DMS153 treated with DMSO at 0.1 percent for 48 hours (cell line): ENCODE data around the gene PPIL1.

Experiments
- DNase-seq: peaks from one replicate; lab custom pipeline; 2025; ENCODE audit not compliant: unreplicated experiment; lab: John Stamatoyannopoulos, UW

PPIL1 gene

DNA sequence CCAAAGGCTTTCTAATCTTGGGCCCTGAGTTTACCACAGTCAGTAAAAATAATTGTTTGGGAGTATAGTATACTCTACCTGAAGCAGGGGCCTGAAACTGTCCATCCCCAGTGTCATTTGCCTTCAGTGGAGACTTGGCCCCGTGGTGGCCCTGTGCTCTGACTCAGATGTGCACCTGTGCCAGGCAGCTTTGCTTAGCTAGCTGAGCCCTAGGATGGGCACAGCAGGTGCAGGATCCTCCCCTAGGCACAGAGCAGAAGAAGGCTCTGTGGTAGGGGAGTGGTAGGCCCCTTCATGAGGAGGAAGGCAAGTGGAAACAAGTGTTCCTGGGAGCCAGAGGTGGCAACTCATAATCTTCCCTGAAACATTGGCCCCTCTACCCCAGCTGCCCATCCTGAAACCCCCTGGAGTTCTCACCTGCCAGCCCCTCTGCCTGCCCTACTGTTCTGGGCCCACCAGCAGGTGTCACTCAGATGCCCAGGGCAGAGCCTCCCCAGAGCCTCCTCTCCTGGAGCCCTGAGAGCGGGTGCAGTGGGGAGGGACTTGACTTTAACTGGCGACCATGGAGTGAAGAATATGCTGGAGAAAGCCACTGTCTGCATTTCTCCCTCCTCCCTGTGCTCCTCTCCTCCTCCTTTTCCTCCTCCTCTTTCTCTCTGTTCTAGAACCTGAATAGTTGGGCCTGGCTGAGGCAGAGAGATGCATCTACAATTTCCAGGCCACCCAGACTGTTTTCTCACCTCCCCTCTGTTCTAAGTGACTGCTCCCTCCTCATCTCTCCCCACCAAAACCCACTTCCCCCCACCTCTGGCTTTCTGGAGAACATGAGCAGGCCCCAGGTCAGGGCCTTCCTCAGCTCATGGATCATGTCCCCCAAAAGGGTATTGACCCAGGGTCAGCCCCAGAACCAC, 38.2 kb downstream of the PPIL1 start:
- DNase-seq: no peak

DNA sequence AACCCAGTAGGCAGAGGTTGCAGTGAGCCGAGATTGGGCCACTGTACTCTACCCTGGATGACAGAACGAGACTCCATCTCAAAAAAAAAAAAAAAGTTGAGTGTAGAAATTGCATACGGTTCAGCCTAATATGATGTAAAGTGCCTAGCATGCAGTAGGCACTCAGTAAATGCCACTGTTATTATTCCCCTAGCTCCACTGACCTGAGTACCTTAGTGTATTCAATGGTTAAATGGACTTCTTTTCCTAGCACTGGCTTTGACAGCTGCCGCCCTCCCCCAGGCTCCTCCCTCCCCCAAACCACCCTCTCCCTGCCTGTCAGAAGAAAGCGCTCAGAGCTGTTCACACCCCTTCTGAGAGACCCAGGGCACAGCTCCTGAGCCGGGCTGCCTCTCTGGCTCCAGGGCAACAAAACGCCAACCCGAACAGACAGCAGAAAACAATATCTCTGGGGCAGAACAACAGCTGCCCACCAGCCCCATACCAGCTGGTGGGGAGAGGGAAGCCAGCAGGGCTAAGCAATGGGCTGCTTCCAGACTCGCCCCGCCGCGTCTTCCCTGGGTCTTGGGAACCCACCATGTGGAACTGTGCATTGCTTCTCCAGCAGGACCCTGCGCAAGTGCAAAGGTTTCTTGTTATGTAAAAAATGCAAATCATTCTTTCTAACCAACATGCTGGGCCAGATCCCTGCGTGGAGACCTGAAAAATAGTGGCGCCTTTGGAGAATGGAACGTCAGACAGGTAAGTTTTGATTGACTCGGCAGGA, 39.8 kb downstream of the PPIL1 start:
- DNase-seq: no peak

DNA sequence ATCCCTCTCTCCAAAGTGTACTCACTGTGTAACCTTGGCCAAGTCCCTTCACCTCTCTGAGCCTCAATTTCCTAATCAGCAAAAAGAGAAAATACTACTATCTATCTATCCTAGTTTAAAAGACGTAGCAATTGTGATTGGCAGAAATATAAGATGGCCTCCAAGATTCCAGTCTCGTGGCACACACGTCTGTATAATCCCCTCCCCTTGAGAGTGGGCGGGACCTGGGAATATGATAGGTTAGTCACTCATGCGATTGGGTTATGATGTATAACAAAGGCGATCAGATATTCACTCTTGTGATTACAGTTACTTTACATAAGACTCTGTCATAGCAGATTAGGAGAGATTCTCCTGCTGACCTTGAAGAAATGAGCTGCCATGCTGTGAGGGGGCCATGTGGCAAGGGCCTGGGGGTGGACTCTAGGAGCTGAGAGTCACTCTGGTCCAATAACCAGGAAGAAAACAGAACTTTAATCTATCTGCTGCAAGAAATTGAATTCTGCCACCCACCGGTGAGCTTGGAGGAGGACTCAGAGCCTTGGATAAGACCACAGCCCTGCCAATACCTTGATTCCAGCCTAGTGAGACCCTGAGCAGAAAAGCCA, 41.3 kb downstream of the PPIL1 start:
- DNase-seq: no peak

DNA sequence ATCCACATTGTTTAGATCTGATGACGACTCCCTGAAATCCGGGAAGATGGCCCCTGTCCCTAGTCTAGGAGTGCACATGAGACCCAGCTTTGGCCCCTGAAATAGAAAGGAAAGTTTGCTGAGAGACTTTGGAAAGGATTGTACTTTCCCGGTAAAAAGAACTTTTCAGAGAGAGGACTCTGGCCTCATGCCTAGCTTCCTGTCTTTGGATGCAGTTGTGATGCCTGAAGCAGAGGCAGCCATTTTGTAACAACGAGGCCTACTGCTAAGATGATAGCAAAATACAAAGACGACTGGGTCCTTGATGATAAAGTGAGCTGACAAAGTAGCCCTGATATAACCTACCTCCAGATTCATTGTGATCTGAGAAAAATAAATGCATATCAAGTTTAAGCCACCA, 42.3 kb downstream of the PPIL1 start:
- no peak for DNase-seq

DNA sequence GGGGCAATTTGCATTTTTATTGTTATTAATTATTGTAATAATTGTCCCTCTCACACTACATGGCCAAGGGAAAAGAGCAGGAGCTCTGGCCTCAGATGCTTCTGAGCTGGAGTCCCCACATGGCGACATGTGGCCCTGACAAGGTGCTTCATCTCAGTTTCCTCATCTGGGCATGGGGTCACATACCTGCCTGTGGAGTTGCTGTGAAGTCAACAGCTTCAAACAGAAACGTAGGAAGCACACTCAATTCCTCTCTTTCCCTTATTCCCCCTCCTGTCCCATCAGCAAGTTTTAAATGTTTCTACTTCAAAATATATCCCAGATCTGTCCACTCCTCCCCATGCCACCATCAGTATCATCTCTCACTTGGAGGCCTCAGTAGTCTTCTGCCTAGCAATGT, 44.0 kb downstream of the PPIL1 start:
- DNase-seq: no peak

DNA sequence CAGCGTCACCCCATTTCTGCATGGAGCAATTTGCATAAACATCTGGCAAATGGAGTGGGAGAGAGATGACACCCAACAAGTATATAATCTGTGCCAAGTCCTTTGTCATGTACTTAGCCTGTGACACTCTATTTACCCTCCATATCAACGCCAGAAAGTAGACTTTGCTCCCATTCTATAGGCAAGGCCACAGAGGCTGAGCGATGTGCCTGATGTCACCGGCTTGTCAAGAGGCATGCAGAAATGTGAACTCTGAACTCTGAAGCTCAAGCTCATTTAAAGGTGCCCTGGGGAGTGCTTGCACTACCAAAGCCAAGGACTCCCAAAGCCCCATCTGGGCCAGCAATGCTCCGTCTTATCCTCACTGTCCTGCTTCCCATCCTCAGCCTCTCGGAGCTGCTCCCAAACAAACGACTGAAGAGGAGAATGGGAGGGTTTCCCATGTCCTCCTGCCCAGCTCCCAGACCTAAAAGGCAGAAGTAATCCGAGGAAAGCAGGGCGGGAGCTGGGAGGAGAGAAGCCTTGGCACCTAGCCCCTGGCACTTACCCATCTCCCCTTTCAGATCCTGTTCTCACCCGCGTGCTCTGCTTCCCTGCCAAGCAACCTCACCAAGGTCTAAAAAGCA, 44.6 kb downstream of the PPIL1 start:
- no peak for DNase-seq

DNA sequence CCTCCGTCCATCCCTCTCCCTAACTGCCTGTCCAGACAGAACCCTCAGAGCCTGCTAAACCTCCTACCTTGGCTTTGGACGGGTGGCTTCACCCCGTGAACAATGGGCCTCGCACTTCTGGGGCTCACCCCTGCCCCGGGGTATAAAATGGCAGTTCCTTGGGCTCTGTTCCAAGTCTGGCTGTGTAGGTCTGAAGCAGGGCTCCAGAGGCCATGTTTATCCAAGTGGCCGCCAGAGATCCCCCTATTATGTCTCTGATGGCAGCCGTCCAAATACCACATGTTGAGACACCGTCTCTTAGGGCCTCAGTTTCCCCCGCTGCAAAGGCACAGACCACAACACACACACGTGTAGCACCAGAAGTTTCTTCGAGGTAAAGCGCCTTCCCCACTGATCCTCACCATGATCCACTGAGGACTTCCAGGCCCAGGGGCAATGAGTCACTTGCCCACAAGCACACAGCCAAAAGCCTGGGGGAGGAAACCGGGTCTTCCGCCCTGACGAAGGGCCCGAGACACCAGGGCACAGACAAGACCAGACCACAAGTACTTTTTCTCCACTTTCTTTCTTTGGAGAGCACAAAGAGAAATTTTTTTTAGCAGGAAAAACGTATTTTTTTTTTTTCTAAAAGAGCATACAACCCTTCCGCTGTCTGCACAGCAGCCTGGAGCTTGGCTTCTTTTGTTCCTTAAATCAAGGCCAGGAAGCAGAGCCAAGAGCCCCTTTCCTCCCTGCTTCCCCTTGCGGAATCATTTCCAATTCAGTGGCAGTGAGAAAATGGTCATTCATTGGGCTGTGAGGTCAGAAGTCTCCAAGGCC, 47.1 kb downstream of the PPIL1 start:
- DNase-seq: no peak

DNA sequence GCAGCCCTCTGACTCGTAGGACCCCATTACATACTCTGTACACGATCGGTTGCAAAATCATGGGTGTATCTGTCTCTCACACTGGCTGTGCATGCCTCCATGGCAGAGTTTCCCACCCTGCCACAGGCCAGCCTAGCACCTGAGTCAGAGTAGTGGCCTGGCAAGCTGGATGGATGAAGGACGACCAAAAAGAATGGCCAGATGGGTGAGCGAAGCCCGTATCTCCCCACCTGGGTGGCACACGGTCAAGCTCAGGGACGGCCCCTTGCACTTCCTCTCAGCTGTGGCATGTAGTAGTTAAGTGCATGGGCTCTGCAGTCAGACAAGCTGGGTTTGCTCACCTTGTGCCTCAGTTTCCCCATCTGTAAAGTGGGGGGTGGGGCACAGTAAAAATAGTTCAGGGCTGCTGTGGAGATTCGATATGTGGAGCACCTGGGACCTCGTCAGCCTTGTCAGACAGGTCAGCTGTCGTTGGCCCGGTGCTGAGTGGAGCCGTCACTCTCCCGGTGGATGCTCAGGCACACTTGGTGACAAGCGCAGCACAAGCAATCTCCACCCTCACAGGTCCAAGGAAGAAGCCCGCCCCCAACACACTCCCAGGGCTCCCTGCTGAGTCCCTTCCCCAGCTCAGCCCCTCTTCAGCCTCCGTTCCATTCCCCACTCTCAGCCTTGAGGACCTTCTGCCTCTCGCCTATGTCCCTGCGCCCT, 47.9 kb downstream of the PPIL1 start:
- no peak for DNase-seq

DNA sequence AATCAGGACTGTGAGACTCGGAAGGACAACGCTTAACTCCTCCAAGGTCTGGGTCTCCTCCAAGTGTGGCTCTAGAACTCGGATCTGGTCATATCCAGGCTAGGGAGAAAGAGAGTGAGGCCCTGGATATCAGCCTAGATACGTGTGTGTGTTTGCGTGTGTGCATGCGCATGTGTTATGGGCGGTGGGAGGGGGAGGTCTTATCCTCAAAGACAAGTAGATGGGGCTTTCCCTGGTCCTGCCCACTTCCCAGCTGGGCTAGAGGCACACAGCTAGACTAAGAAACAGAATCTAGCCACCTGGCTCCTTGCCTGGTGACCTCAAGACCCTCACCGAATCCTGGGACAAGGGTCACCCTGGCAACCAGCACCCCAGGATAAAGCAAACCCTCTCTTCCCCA, 48.6 kb downstream of the PPIL1 start:
- no peak for DNase-seq

DNA sequence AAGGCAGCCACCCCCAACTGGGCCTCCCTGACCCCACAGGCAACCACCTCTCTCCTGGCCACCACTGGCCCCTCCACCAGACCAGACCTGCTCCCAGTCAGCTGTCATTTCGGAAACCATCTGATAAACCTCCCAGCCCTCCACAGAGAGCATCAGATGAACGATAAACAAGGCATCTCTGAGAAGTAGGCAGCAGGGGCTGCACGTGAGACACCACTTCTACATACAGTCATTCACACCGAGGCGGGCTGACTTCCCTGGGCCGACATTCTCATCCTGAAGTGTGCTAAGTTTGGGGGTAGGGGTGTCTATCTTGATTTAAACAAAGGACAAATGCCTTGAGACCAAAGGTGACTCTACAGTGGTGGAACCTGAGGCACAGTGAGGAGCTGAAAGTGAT, 49.2 kb downstream of the PPIL1 start:
- DNase-seq: no peak

DNA sequence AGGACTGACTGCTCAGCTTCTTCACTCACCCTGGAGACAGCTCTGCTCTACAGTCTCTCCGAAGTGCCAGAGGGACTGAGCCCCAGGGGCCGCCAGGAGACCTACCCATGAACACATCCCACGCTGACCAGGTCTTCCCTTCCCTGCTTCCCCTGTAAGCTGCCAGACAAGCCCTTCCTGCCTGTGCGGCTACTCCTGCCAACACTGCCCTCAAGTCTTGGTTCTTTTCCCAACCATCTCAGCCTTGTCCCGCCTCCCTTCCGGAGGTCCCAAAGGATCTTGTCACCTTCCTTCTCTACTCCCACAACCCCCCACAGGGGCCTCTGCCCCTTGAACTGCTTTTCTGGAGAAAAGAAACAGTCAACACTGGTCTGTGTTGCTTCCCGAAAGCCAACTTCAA, 50.4 kb downstream of the PPIL1 start:
- no peak for DNase-seq

DNA sequence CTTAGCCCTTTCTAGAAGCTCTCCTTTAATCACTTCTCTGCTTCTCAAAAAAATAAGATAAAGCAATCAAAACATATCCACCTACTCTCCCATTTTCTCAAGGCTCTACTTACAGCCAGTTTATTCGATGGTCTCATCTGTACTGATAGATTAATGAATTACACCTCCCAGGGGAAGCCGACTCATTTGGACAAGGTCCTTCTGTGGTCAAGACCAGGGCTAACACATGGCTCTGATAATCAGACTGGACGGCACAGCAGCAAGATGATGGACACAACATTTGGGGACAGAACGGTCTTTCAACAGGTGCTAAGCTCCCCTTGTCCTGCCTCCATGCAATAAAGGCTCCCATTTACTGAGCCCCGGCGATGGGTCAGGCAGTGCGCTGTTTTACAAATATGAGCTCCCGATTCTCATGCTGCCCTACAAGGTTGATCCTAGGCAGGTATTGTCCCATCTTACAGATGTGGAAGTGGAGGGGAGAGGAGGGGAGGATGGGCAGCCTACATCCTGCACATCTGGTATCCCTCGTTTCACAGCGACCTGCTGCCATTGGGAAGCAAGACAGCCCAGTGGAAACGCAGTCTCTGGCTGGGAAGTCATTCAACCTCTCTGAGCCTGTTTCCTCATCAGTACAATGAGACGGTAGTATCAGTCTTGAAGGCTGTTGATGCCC, 51.0 kb downstream of the PPIL1 start:
- no peak for DNase-seq

DNA sequence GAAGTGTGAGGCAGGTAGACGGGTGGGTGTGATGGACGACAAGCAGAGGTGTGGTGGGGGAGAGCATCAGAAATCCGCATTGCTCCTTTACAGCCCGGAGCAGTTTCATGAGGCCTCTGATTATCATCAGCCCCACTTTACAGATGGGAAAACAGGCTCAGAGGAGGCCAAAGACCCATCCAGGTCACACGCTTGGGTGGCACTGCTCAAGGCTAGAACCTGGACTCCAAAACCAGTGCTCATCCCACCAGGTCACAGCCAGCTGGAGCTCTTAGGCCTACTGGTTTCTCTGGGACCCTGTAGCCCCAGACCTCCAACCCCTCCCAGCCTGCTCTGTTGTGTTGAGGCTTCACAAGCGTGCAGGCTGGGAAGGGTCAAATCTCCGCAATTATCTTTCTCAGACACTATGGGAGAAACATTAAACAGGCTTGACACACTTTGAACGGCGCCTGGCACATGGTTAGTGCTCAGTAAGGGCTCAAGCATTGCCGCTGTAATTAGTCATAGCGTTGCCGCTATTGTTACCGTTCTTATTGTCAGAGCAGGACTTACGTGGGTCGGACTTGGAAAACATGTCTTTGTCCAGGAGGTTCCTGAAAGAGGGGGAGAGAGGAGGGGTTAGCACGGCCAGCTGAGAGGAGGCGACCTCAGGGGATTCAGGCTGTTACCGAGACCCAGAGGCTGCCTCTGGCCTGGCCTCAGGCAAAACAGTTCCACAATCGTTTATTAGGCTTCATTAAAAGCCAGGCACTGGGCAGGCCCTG, 51.9 kb downstream of the PPIL1 start:
- DNase-seq: no peak

DNA sequence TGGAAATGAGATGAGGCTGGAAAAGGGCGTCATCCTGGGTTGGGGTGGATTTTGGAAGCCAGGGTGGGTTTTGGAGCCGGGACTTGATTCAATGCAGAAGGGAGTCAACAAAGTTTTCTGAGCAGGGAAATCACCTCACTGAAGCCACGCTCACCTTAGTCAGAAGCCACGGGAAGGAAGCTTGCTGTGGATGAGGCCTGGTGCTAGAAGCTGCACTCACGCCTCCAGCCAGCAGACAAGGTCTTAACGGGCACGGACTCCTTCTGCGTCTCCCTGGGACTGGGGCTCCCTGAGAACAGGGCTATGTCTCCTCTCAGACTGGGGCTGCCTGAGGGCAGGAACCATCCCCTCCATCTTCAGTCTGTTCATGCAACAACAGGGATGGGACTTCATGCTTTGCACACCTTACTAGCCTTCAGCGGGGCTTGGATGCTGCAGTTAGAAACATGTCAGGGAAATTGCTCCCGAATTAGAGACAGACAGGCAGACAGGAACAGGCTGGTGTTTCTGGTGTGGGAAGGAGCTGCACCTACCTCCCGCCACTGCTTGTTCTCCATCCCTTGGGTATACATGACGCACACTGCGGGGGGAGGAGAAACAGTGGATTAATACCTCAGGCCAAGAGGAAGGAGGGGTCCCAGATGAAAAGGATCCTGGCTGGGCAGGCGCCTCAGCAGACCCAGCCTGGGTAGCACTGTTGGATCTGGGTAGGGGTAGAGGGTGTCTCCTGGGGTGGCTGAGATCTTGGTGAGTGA, 52.8 kb downstream of the PPIL1 start:
- DNase-seq: no peak

DNA sequence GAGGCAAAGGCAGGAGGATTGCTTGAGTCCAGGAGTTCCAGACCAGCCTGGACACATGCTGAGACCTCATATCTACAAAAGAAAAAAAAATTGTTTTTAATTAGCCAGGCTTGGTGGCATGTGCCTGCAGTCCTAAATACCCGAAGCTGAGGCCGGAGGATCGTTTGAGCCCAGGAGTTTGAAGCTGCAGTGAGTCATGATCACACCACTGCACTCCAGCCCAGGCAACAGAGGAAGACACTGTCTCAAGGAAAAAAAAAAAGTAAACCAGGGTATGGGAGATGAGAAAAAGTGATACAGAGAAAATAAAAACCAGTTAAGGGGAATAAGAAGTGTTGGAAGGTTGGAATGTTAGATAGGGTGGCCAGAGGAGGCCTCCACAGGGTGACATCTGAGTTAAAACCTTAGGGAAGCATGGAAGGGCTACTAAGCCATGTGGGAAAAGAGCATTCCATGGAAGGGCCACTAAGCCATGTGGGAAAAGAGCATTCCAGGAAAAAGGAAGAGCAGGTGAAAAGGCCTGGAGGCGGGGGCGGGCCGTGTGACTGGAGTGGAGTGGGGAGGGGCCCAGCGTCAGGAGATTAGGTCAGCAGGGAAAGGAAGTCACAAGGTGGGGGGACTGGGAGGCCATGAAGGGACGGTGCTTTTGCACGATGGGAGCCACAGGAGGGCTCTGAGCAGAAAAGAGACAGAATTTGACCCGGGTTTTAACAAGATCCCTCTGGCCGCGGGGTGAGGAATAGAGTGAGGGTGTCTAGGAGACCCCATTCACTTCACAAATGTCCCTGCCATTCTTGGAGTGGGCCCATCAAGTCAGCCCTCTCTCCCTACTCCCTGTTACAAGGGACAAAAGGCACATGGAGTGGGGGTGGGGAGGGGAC, 53.7 kb downstream of the PPIL1 start:
- no peak for DNase-seq

DNA sequence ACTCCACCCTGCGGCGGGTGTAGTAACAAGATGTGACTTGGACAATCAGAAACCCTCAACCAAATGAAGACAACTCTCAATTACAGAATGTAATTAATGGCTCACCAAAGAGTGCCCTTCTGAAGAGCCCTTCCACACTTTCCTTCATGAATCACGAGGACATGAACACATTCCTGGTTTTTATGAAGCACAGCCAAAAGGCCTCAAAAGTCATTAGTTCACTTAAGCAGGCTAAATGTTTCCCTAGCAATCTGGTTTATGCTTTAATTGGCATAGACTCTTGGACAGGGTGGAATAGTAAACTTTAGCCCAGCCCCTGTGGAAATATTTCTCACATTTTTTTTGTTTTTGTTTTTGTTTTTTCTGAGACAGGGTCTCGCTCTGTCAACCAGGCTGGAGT, 55.8 kb downstream of the PPIL1 start:
- DNase-seq: no peak

DNA sequence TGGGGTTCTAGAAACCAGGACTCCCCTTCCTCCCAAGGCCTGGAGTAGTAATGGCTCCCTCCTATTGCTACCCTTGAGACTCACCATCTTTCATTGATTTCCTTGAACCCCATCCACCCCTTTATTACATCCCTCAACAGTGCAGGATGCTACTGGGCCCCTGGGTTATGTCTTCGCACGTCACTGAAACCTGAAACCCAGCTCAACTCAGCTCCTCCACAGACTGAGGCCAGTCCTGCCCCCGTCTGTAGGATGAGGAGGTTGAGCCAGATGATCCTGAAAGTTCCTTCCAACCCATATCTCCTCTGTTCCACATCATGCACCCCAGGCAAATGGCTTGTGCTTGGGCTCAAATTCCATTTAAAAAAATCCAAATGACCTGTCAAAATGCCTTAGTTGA, 56.8 kb downstream of the PPIL1 start:
- DNase-seq: no peak
